Measurements from ENCODE around the gene CSF1. TPM values are rescaled to one million over a fixed set of nuclear protein-coding genes. Genes with fewer than 3 reads are reported as not detected.

Gene CSF1
- total and polyA plus RNA-seq, 9 donors, result 13.1 to 57.6 (median 44.3) TPM

DNA sequence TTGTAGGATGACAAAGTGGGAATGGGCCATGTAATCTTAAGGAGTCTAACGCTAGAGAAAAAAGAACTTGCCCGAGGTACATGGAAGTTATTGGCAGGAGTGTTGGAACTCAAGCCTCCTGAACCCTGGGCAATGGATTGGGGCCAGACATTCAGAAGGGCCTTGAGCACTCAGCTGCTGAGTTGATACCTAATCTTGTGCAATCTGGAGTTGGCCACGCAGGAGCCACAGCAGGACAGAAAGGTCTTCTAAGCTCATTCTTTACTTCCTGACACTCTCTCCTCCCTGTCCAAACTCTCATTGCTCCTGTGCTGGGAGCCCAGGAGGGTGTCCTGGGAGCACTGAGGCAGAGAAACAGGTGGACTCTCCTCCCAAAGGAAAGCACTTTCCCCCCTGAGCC, 25.1 kb upstream of the CSF1 start:
- Histone ChIP-seq H3K36me3 (no peaks in the 10 kb centered on the region), H3K27me3 (no peaks in the 10 kb centered on the region), H3K27ac (no peak overlapping the region), H3K4me1 (ENCODE audit: insufficient read depth) (peaks cover 10% of the 10 kb centered on the region), H3K4me3 (no peak overlapping the region), H3K9me3 (no peaks in the 10 kb centered on the region)
- intact Hi-C loops (cut with DNase I), result no loop called here
- WGBS, 3 donors, result 80 to 82% (median 82%) methylated on average over 3 of the region's 3 CpGs
- DNase-seq, result no peak
- no peak for TF ChIP-seq EP300 (IDR thresholded peaks at IDR 0.05)
- TF ChIP-seq, protein P1, sequence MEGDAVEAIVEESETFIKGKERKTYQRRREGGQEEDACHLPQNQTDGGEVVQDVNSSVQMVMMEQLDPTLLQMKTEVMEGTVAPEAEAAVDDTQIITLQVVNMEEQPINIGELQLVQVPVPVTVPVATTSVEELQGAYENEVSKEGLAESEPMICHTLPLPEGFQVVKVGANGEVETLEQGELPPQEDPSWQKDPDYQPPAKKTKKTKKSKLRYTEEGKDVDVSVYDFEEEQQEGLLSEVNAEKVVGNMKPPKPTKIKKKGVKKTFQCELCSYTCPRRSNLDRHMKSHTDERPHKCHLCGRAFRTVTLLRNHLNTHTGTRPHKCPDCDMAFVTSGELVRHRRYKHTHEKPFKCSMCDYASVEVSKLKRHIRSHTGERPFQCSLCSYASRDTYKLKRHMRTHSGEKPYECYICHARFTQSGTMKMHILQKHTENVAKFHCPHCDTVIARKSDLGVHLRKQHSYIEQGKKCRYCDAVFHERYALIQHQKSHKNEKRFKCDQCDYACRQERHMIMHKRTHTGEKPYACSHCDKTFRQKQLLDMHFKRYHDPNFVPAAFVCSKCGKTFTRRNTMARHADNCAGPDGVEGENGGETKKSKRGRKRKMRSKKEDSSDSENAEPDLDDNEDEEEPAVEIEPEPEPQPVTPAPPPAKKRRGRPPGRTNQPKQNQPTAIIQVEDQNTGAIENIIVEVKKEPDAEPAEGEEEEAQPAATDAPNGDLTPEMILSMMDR (IDR thresholded peaks at IDR 0.05), result no peak
- TF ChIP-seq POLR2A (IDR thresholded peaks at IDR 0.05), result no peak

DNA sequence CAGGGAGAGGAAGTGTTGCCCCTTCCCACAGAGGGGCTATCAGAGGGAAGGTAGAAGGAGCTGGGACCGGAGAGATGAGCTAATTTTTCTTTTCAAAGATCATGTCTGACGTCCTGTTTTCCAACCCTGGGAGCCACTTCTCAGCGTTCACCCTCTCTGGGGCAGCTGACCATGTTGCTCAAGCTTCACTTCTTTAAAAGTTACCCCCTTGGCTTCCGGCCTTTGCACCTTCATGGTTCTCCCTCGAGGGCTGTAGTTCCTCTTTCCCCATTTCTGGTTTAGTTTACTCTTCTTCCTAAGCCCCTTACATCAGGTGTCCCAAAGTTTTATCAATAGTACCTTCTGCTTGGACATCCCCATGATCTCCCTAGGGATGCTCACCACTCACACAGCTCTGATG, 23.8 kb upstream of the CSF1 start:
- TF ChIP-seq, protein P1 (IDR thresholded peaks at IDR 0.05), result no peak
- no peak for TF ChIP-seq POLR2A (IDR thresholded peaks at IDR 0.05)
- TF ChIP-seq EP300 (IDR thresholded peaks at IDR 0.05), result no peak
- no peak overlapping the region for H3K4me3 ChIP-seq
- no peaks in the 10 kb centered on the region for H3K9me3 ChIP-seq
- peaks cover 10% of the 10 kb centered on the region for H3K4me1 ChIP-seq (ENCODE audit: insufficient read depth)
- no peaks in the 10 kb centered on the region for H3K27me3 ChIP-seq
- H3K36me3 ChIP-seq, result no peaks in the 10 kb centered on the region
- no peak for DNase-seq
- 88 to 91% (median 89%) methylated on average over 5 of the region's 5 CpGs for WGBS, 3 donors
- H3K27ac ChIP-seq, result no peak overlapping the region
- intact Hi-C loops (cut with DNase I), result no loop called here

DNA sequence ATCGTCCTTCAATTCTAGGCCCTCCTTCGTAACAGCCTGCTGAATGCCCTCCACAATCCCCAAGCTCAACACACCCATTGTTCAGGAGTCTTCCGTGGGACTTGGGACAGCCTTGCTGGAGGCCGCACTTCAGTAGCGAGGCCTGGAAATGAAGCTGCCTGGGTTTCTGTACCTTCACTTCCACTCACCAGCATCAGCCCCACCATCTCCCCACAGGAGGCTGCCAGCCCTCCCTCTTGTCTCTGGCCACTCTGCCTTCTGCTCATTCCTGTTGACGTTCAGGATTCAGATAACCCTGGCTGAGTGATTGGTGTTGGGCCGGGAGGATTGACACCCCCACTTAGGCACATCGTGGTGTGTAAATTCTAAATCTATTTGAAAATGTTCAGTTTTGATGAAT, 23.4 kb upstream of the CSF1 start:
- no peak for DNase-seq
- Histone ChIP-seq H3K27ac (no peak overlapping the region), H3K36me3 (no peaks in the 10 kb centered on the region), H3K27me3 (no peaks in the 10 kb centered on the region), H3K4me3 (no peak overlapping the region), H3K9me3 (no peaks in the 10 kb centered on the region), H3K4me1 (ENCODE audit: insufficient read depth) (peaks cover 10% of the 10 kb centered on the region)
- 80 to 83% (median 81%) methylated on average over 8 of the region's 8 CpGs for WGBS, 3 donors
- TF ChIP-seq, protein P1 (IDR thresholded peaks at IDR 0.05), result no peak
- TF ChIP-seq POLR2A (IDR thresholded peaks at IDR 0.05) (no peak), EP300 (IDR thresholded peaks at IDR 0.05) (no peak)
- intact Hi-C loops (cut with DNase I), result no loop called here

DNA sequence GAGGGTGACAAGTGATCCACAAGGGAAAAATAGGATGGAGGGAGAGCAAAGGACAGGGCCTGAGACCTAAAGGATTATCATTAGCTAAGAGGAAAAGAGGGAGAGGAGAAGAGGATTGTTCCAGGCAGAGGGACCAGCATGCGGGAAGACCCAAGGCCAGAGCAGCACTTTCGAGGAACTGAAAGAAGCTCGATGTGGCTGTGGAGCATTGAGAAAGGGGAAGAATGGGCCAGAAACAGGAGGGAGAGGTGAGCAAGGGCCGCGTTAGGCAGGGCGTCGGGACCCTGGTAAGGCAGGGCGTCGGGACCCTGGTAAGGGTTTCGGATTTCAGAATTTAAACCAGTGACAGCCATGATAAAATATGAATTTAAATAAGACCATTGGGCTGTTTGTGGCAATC, 22.8 kb upstream of the CSF1 start:
- H3K9me3 ChIP-seq, result no peaks in the 10 kb centered on the region
- 85 to 88% (median 86%) methylated on average over 10 of the region's 10 CpGs for WGBS, 3 donors
- H3K4me3 ChIP-seq, result no peak overlapping the region
- intact Hi-C loops (cut with DNase I), result no loop called here
- no peak overlapping the region for H3K27ac ChIP-seq
- H3K4me1 ChIP-seq (ENCODE audit: insufficient read depth), result peaks cover 10% of the 10 kb centered on the region
- TF ChIP-seq EP300 (IDR thresholded peaks at IDR 0.05) (no peak), POLR2A (IDR thresholded peaks at IDR 0.05) (no peak)
- TF ChIP-seq, protein P1 (IDR thresholded peaks at IDR 0.05), result no peak
- no peaks in the 10 kb centered on the region for H3K27me3 ChIP-seq
- H3K36me3 ChIP-seq, result no peaks in the 10 kb centered on the region
- DNase-seq, result no peak

DNA sequence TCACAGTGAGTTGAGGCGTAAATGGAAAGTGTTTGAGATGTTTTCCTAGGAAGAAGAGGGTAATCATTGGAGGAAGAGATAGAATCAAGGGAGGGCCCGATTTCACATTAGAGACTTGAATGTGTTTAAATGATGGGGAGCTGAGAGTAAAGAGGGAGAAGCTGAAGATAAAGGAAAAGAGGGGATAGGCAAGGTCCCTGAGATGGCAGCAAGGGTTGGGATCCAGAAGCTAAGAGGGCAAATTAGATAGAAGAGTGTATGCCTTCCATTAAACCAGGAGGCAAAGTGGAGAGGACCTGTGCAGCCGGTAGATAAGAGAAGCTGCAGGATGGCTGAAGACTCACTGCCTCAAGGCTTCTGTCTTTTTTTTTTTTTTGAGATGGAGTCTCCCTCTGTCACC, 21.6 kb upstream of the CSF1 start:
- H3K27me3 ChIP-seq, result no peaks in the 10 kb centered on the region
- intact Hi-C loops (cut with DNase I), result no loop called here
- WGBS, 3 donors, result 85 to 91% (median 89%) methylated on average over 3 of the region's 3 CpGs
- TF ChIP-seq POLR2A (IDR thresholded peaks at IDR 0.05) (no peak), EP300 (IDR thresholded peaks at IDR 0.05) (no peak)
- TF ChIP-seq, protein P1 (IDR thresholded peaks at IDR 0.05), result no peak
- no peak overlapping the region for H3K4me3 ChIP-seq
- H3K27ac ChIP-seq, result no peak overlapping the region
- no peaks in the 10 kb centered on the region for H3K9me3 ChIP-seq
- peaks cover under 1% of the 10 kb centered on the region for H3K4me1 ChIP-seq (ENCODE audit: insufficient read depth)
- DNase-seq, result no peak
- H3K36me3 ChIP-seq, result no peaks in the 10 kb centered on the region

Data from ovary (tissue), 9 donors.